Upper lobe of left lung (tissue), 6 donors: ENCODE measurements around the gene TMEM168. TPM values are rescaled to one million over a fixed set of nuclear protein-coding genes. Genes with fewer than 3 reads are reported as not detected.
"Not testable (repeated sequence)": the region's sequence is repeated elsewhere in the genome, so short reads cannot be mapped to it uniquely, and the experiment has no call there.

Experiments
- ATAC-seq, 2 donors: fragments of 200-7000 bp; cut with Tn5 transposase; one replicate each; pipeline ENCODE4 v1.9.1; 2022; ENCODE audit warnings: mild to moderate bottlenecking in 2 of 2, moderate library complexity in 2 of 2; ENCODE audit not compliant: low FRiP score in 2 of 2
- DNase-seq, 2 donors: peaks; one replicate each; pipeline ENCODE4 v3.0.0-alpha.2; 2019 to 2020
- H3K27ac ChIP-seq, 4 donors: fragments of 200-600 bp; sonication (generic); one replicate each; pipeline ENCODE4 v1.5.1; 2016 to 2019
- H3K27me3 ChIP-seq, 4 donors: fragments of 200-600 bp; sonication (generic); one replicate each; pipeline ENCODE4 v1.5.1; 2017 to 2019
- H3K36me3 ChIP-seq, 4 donors: fragments of 200-600 bp; sonication (generic); one replicate each; pipeline ENCODE4 v1.5.1; 2016 to 2019
- H3K4me1 ChIP-seq, 4 donors: fragments of 200-600 bp; sonication (generic); one replicate each; pipeline ENCODE4 v1.5.1; 2018 to 2019
- H3K4me3 ChIP-seq, 4 donors: fragments of 200-600 bp; sonication (generic); one replicate each; pipeline ENCODE4 v1.5.1; 2017 to 2019; ENCODE audit warnings: mild to moderate bottlenecking in 2 of 4, moderate library complexity in 1 of 4
- H3K9me3 ChIP-seq, 4 donors: fragments of 200-600 bp; sonication (generic); one replicate each; pipeline ENCODE4 v1.5.1; 2018 to 2019
- EP300 ChIP-seq, 4 donors: sonication (generic); formaldehyde crosslinking; IDR thresholded peaks; one replicate each; pipeline ENCODE4 v1.5.1; 2017; ENCODE audit warnings: antibody characterized with exemption in 4 of 4, control low read depth in 2 of 4
- POLR2A ChIP-seq, 4 donors: fragments of 450-650 bp; IDR thresholded peaks; one replicate each; pipeline ENCODE4 v1.5.1; 2016 to 2017; ENCODE audit warnings: antibody characterized with exemption in 4 of 4, mild to moderate bottlenecking in 2 of 4
- POLR2AphosphoS5 ChIP-seq, 2 donors: sonication (generic); formaldehyde crosslinking; IDR thresholded peaks; one replicate each; pipeline ENCODE4 v1.5.1; 2017; ENCODE audit warnings: antibody characterized with exemption in 2 of 2
- WGBS, 2 donors: methylation state at CpG; one replicate each; pipeline ENCODE4 v1.1.5; 2017 to 2018; 5-methylcytosine and 5-hydroxymethylcytosine counted together
- total RNA-seq, 6 donors: library from RNA; depleted of rRNA in 4 of 6; stranded (reverse); fragments of >200 nt in 4 of 6; gene quantifications; one replicate each; pipeline versions ENCODE4 v1.1.0 to v1.2.1, GENCODE V29; 2016 to 2021
- TF ChIP-seq, protein P1 (sequence below), 6 experiments: fragments of 450-650 bp in 4 of 6; fragments of 200-600 bp in 2 of 6; sonication (generic) in 2 of 6; IDR thresholded peaks; one replicate each; pipeline ENCODE4 v1.5.1; 2016 to 2019; ENCODE audit warnings: antibody characterized with exemption in 6 of 6
- donor health status: DM: no; HTN: no; CAD: no; lungs with moderate emphysema.
- donor health status: DM: no; HTN: yes; CAD: no; lungs with severe emphysema.

The TMEM168 gene
- total RNA-seq, 6 donors from 2014 or later = 9.5 to 33.0 (median 20.4) TPM

DNA sequence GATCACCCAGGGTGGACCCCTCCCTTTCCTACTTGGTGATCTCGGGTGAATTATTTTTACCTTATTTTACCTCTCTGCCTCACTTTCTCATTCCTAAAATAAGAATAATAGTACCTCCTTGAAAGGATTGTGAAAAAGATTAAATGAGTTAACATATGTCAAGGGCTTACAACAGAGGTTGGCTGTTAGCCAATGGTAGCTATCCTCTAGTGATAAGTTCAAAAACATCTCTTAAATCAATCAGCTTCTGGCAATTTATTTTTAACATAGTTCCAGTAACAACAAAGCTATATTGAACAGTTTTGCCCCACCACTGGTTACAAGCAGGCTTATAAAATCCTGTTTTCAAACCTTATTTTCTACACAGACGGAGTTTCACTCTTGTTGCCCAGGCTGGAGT is 45.4 kb downstream of the TMEM168 start:
- Histone ChIP-seq H3K27me3 (no peaks in the 10 kb centered on the region), H3K4me1 (no peaks in the 10 kb centered on the region)

DNA sequence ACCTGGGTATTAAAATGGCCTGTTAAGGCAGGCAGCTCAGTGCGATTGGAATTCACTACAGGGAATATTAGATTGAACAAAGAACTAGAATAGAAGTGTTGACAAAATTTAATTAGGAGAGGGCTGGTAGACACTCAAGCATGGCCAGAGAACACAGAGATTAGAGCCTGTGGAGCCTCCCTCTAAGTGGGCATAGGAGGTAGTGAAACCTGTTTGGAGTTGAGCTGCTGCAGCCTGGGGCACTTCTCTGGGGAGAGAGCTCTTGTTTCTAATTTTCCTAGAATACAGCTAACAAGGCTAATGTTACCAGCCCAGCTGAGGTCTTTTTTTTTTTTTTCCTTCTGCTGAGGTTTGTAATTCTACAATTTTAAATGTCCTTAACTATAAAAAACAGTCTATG is 46.4 kb downstream of the TMEM168 start:
- Histone ChIP-seq H3K36me3 (no peaks in the 10 kb centered on the region), H3K4me1 (no peaks in the 10 kb centered on the region), H3K9me3 (no peaks in the 10 kb centered on the region), H3K27ac (no peak overlapping the region), H3K4me3 (no peak overlapping the region), H3K27me3 (no peaks in the 10 kb centered on the region)
- TF ChIP-seq POLR2AphosphoS5 (IDR thresholded peaks at IDR 0.05) (no peak), EP300 (IDR thresholded peaks at IDR 0.05) (no peak), POLR2A (IDR thresholded peaks at IDR 0.05) (no peak)
- TF ChIP-seq, protein P1, sequence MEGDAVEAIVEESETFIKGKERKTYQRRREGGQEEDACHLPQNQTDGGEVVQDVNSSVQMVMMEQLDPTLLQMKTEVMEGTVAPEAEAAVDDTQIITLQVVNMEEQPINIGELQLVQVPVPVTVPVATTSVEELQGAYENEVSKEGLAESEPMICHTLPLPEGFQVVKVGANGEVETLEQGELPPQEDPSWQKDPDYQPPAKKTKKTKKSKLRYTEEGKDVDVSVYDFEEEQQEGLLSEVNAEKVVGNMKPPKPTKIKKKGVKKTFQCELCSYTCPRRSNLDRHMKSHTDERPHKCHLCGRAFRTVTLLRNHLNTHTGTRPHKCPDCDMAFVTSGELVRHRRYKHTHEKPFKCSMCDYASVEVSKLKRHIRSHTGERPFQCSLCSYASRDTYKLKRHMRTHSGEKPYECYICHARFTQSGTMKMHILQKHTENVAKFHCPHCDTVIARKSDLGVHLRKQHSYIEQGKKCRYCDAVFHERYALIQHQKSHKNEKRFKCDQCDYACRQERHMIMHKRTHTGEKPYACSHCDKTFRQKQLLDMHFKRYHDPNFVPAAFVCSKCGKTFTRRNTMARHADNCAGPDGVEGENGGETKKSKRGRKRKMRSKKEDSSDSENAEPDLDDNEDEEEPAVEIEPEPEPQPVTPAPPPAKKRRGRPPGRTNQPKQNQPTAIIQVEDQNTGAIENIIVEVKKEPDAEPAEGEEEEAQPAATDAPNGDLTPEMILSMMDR (IDR thresholded peaks at IDR 0.05) = no peak
- WGBS, 2 donors = 67 to 81% methylated on average over 1 of the region's 1 CpG
- no peak for ATAC-seq
- DNase-seq = peak in 1 of 2 donors; percentile 27

More for the DNA sequence above, 45.4 kb downstream of the TMEM168 start:
- 76 to 79% methylated on average over 2 of the region's 2 CpGs for WGBS, 2 donors
- no peaks in the 10 kb centered on the region for H3K36me3 ChIP-seq
- H3K4me3 ChIP-seq = no peak overlapping the region
- no peak for TF ChIP-seq POLR2A (IDR thresholded peaks at IDR 0.05)
- TF ChIP-seq, protein P1 (IDR thresholded peaks at IDR 0.05) = no peak
- TF ChIP-seq EP300 (IDR thresholded peaks at IDR 0.05) = no peak
- no peak for TF ChIP-seq POLR2AphosphoS5 (IDR thresholded peaks at IDR 0.05)
- DNase-seq = no peak
- H3K27ac ChIP-seq = no peak overlapping the region
- no peak for ATAC-seq
- H3K9me3 ChIP-seq = no peaks in the 10 kb centered on the region

DNA sequence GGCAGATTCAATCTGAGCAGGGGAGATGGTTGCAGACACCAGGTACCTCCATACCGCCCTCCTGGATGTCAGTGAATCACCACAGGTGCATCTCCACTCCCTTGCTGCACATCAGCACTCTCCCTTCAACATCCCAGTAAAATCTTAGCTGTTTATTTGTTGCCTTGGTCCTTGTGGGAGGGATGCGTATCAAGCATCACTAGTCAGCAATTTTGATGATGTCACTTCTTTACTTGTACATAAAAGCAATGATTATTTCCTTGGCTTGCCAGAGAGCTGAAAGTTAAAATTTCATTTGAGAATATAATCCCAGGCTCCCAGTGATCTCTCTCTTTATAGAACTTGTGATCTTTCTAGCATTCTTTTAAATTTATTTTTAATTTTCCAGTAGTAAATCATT is 49.5 kb downstream of the TMEM168 start:
- Histone ChIP-seq H3K9me3 (peaks cover 0 to 5% (median 2%) of the 10 kb centered on the region in 4 donors), H3K4me1 (no peaks in the 10 kb centered on the region), H3K27me3 (no peaks in the 10 kb centered on the region), H3K27ac (no peak overlapping the region), H3K36me3 (no peaks in the 10 kb centered on the region), H3K4me3 (no peak overlapping the region)
- TF ChIP-seq, protein P1 (IDR thresholded peaks at IDR 0.05) = no peak
- TF ChIP-seq POLR2A (IDR thresholded peaks at IDR 0.05) (no peak), POLR2AphosphoS5 (IDR thresholded peaks at IDR 0.05) (no peak), EP300 (IDR thresholded peaks at IDR 0.05) (no peak)
- WGBS, 2 donors = 88 to 96% methylated on average over 2 of the region's 2 CpGs
- DNase-seq = no peak
- no peak for ATAC-seq

DNA sequence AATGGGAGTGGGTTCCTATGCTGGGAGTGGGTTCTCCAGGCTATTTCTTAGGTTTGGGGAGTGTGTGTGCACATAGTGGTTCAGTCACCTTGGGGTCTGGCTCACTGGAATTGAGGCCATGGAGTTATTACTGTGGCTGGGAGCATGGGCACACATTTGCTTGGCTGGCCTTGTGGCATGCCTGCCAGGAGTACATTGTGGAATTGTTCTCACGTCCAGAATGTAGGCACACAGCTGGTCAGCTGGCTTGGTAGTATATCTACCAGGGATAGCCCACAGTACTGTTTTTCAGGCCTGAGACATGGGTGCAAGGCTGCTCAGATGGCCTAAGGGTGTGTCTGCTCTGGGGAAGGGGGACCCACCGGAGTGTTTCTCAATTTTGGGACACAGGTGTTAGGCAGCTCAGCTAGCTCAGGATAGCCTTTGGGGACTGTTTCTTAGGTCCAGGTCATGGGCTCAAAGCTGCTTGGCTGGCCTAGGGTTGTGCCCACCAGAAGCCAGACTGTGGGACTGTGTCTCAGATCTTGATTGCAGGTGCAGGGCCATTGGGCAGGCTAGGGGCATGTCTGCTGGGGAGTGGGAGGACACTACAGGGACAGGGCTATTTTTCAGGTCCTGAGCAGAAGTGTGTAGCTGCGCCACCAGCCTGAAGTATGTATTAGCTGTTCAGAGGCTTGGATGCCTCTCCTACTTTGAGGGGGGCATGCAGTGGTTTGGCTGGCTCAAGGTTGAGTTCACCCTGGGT is 50.6 kb downstream of the TMEM168 start:
- no peak for DNase-seq
- 60 to 96% methylated on average over 1 to 3 of the region's 3 CpGs for WGBS, 2 donors
- ATAC-seq = peak; percentile 14 to 65
- Histone ChIP-seq H3K27ac (no peak overlapping the region), H3K36me3 (no peaks in the 10 kb centered on the region), H3K4me3 (no peak overlapping the region), H3K4me1 (no peaks in the 10 kb centered on the region), H3K27me3 (no peaks in the 10 kb centered on the region), H3K9me3 (peaks cover 2 to 13% (median 9%) of the 10 kb centered on the region in 4 donors)
- TF ChIP-seq POLR2AphosphoS5 (IDR thresholded peaks at IDR 0.05) (no peak), POLR2A (IDR thresholded peaks at IDR 0.05) (no peak), EP300 (IDR thresholded peaks at IDR 0.05) (no peak)
- TF ChIP-seq, protein P1 (IDR thresholded peaks at IDR 0.05) = no peak

DNA sequence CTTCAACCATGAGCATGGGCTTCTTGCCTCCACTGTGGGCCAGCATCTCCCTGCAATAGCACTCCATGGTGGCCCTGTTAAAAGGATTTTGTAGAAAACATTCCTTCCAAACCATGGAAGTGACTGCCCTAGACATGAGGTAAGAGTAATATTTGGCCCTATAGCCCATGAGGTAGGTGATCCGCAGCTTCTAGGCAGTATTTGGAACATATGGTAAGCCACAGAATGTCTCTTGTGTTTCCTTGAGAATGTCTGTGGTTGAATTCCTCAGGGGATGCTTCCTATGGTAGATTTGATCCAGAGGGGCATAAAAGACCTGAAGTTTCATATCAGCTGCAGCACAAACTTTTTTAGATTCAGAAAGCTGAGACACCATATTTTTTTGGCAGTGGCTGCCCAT is 54.9 kb downstream of the TMEM168 start:
- Histone ChIP-seq H3K36me3 (no peaks in the 10 kb centered on the region), H3K27ac (no peak overlapping the region), H3K4me1 (no peaks in the 10 kb centered on the region), H3K4me3 (no peak overlapping the region), H3K27me3 (no peaks in the 10 kb centered on the region), H3K9me3 (peaks cover 8 to 35% (median 16%) of the 10 kb centered on the region in 4 donors)
- ATAC-seq = no peak
- DNase-seq = no peak
- WGBS, 2 donors = 95% methylated on average over 1 of the region's 1 CpG; no CpG with 5 or more reads in 1 of the 2 donors
- no peak for TF ChIP-seq POLR2AphosphoS5 (IDR thresholded peaks at IDR 0.05)
- no peak for TF ChIP-seq EP300 (IDR thresholded peaks at IDR 0.05)
- TF ChIP-seq POLR2A (IDR thresholded peaks at IDR 0.05) = no peak
- TF ChIP-seq, protein P1 (IDR thresholded peaks at IDR 0.05) = no peak

DNA sequence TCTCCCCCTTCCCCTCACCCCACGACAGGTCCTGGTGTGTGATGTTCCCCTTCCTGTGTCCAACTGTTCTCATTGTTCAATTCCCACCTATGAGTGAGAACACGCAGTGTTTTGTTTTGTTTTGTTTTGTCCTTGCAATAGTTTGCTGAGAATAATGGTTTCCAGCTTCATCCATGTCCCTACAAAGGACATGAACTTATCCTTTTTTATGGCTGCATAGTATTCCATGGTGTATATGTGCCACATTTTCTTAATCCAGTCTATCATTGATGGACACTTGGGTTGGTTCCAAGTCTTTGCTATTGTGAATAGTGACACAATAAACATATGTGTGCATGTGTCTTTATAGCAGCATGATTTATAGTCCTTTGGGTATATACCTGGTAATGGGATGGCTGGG is 58.9 kb downstream of the TMEM168 start:
- H3K27me3 ChIP-seq, H3K27ac ChIP-seq, H3K36me3 ChIP-seq, DNase-seq, H3K4me1 ChIP-seq, ATAC-seq, H3K4me3 ChIP-seq: not testable (repeated sequence)
- WGBS, 2 donors = 74 to 92% methylated on average over 2 of the region's 2 CpGs
- peaks cover 17 to 31% (median 20%) of the 10 kb centered on the region in 4 donors for H3K9me3 ChIP-seq
